ENCODE data around the gene DYRK1A.

Gene DYRK1A

DNA sequence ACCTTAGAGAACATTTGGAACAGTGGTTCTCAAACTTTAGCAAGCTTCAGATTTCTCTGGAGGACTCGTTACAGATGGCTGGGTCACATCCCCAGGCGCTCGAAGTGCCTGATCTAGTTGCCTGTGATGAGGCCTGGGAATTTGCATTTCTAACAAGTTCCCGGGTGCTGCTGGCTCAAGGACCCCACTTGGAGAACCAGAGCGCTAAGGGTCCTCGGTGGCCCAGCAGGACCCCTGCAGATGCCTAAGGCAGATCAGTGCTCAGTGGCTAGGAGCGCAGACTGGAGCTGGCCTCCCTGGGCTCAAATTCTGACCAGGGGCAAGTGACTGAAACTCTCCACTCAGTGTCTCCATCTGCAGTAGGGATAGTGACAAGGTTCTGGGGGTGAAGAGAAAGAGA lies 208.2 kb downstream of the DYRK1A start:
- peaks cover 14% of the 10 kb centered on the region for H3K27me3 Mint-ChIP-seq (ENCODE audit: low read depth)
- no peaks in the 10 kb centered on the region for H3K36me3 Mint-ChIP-seq (ENCODE audit: low read depth)
- no peak overlapping the region for H3K4me3 Mint-ChIP-seq
- H3K9me3 Mint-ChIP-seq: peaks cover 19% of the 10 kb centered on the region
- no peaks in the 10 kb centered on the region for H3K4me1 Mint-ChIP-seq (ENCODE audit: low read depth)
- no peak overlapping the region for H3K27ac Mint-ChIP-seq

DNA sequence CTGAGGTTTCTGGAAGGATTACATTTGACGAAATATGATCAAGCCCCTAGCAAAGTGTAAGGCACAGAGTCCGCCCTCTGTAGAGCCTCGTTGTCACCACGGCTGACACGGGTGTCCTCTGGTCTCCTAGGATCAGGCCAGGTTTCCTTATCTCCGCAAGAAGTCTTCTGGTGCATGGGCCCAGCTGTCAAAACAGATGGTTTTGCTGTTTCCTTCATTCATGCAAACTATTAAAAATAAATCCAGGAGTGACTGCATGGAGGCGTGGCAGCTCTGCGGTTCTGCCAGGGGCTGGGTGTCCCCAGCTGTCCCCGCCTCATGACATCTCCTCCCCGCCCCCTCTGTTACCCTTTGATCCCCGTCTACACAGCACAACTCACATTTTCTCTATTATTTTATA lies 209.0 kb downstream of the DYRK1A start:
- no peaks in the 10 kb centered on the region for H3K36me3 Mint-ChIP-seq (ENCODE audit: low read depth)
- H3K27me3 Mint-ChIP-seq (ENCODE audit: low read depth): peaks cover 10% of the 10 kb centered on the region
- H3K27ac Mint-ChIP-seq: no peak overlapping the region
- H3K4me1 Mint-ChIP-seq (ENCODE audit: low read depth): no peaks in the 10 kb centered on the region
- H3K4me3 Mint-ChIP-seq: no peak overlapping the region
- peaks cover 20% of the 10 kb centered on the region for H3K9me3 Mint-ChIP-seq
